Peyer's patch (tissue), 4 donors: ENCODE results near the gene SKAP1.

ENCODE experiments used
- POLR2A ChIP-seq, 2 donors: fragments of 450-650 bp; IDR thresholded peaks; one replicate each; pipeline ENCODE4 v1.5.1; 2017; ENCODE audit warnings: antibody characterized with exemption in 2 of 2, mild to moderate bottlenecking in 2 of 2, moderate library complexity in 2 of 2
- TF ChIP-seq, protein P1 (sequence below), 6 experiments: fragments of 450-650 bp in 4 of 6; fragments of 200-600 bp in 2 of 6; sonication (generic) in 1 of 6; IDR thresholded peaks; one replicate each; pipeline ENCODE4 v1.5.1; 2017 to 2019; ENCODE audit warnings: antibody characterized with exemption in 6 of 6, mild to moderate bottlenecking in 3 of 6, moderate library complexity in 1 of 6

DNA sequence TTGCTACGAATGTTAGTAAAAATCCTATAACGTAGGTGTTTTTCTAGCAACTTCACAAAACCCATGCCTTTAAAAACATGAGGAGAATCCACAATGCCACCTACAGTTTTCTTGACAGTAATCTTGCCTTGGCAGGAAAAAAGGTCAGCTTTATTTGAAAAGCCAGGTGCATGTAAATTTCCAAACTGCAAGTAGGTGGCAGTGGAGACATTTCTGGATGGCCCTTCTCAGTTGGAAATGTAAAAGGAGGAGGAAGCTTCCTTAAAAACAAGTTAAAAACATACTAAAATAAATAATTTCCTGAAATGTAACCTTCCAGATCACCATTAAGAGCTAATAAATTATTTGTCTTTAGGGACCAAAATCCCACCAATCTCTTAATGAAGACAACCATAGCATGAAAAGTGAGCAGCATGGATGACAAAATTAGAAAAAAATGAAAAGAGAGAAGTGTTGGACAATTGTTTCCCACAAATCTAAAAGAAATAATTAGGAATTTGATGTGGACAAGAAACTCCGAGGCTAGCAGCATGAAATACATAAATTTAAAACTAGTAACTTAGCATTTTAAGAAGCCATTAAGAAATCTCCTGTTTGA lies 170.2 kb downstream of the SKAP1 start:
- TF ChIP-seq, protein P1, sequence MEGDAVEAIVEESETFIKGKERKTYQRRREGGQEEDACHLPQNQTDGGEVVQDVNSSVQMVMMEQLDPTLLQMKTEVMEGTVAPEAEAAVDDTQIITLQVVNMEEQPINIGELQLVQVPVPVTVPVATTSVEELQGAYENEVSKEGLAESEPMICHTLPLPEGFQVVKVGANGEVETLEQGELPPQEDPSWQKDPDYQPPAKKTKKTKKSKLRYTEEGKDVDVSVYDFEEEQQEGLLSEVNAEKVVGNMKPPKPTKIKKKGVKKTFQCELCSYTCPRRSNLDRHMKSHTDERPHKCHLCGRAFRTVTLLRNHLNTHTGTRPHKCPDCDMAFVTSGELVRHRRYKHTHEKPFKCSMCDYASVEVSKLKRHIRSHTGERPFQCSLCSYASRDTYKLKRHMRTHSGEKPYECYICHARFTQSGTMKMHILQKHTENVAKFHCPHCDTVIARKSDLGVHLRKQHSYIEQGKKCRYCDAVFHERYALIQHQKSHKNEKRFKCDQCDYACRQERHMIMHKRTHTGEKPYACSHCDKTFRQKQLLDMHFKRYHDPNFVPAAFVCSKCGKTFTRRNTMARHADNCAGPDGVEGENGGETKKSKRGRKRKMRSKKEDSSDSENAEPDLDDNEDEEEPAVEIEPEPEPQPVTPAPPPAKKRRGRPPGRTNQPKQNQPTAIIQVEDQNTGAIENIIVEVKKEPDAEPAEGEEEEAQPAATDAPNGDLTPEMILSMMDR (IDR thresholded peaks at IDR 0.05): peak in 4 of 6 experiments; percentile 39 to 80 (median 78)
- no peak for TF ChIP-seq POLR2A (IDR thresholded peaks at IDR 0.05)
